Breast epithelium (tissue), 4 donors: Measurements from ENCODE around the gene DHX32. TPM values are rescaled to one million over a fixed set of nuclear protein-coding genes. Genes with fewer than 3 reads are reported as not detected.

ENCODE experiments used
- DNase-seq, 2 donors: peaks; one replicate each; pipeline ENCODE4 v3.0.0-alpha.2; 2019; ENCODE audit warnings: low spot score in 2 of 2
- H3K27ac ChIP-seq, 2 donors: fragments of 200-600 bp; sonication (generic) in 1 of 2; one replicate each; pipeline ENCODE4 v1.5.1; 2016 to 2019; ENCODE audit warnings: mild to moderate bottlenecking in 1 of 2
- H3K27me3 ChIP-seq, 2 donors: fragments of 200-600 bp; sonication (generic) in 1 of 2; one replicate each; pipeline versions ENCODE4 v1.5.1 to v1.6.0; 2017 to 2019; ENCODE audit warnings: control low read depth in 1 of 2, mild to moderate bottlenecking in 1 of 2
- H3K36me3 ChIP-seq: fragments of 200-600 bp; one replicate; pipeline ENCODE4 v1.5.1; 2019
- H3K4me1 ChIP-seq, 2 donors: fragments of 200-600 bp; sonication (generic); one replicate each; pipeline ENCODE4 v1.5.1; 2016 to 2019; ENCODE audit warnings: control low read depth in 1 of 2
- H3K4me3 ChIP-seq, 3 donors: fragments of 200-600 bp; sonication (generic); 1 replicate in 2 of 3; 2 replicates in 1 of 3; pipeline ENCODE4 v1.5.1; 2016 to 2019; ENCODE audit warnings: mild to moderate bottlenecking in 3 of 3, moderate library complexity in 2 of 3
- H3K9me3 ChIP-seq, 2 donors: fragments of 200-600 bp; sonication (generic) in 1 of 2; one replicate each; pipeline ENCODE4 v1.5.1; 2016 to 2019; ENCODE audit warnings: control low read depth in 1 of 2
- POLR2A ChIP-seq: fragments of 450-650 bp; IDR thresholded peaks from one replicate; pipeline ENCODE4 v1.6.1; 2016; ENCODE audit warnings: antibody characterized with exemption, mild to moderate bottlenecking, moderate library complexity
- POLR2AphosphoS5 ChIP-seq, 3 donors: sonication (generic); formaldehyde crosslinking; IDR thresholded peaks; one replicate each; pipeline ENCODE4 v1.6.1; 2017; ENCODE audit warnings: antibody characterized with exemption in 3 of 3
- intact Hi-C: fragments of 100-400 bp; cut with DNase I; formaldehyde crosslinking; loops from one replicate; pipeline ENCODE4 v1.15.1; 2023; ENCODE audit warnings: low total_unique reads
- total RNA-seq, 3 donors: library from RNA; depleted of rRNA; stranded (reverse); fragments of >200 nt; gene quantifications; one replicate each; pipeline ENCODE4 v1.1.0, GENCODE V29; 2016
- TF ChIP-seq, protein P1 (sequence below), 3 donors: fragments of 450-650 bp; IDR thresholded peaks; one replicate each; pipeline ENCODE4 v1.5.1; 2016 to 2017; ENCODE audit warnings: antibody characterized with exemption in 3 of 3, mild to moderate bottlenecking in 3 of 3, moderate library complexity in 3 of 3

DHX32 gene
- total RNA-seq, 3 donors from 2014 or later, result 18.1 to 54.6 (median 42.0) TPM

- TF ChIP-seq, protein P1, sequence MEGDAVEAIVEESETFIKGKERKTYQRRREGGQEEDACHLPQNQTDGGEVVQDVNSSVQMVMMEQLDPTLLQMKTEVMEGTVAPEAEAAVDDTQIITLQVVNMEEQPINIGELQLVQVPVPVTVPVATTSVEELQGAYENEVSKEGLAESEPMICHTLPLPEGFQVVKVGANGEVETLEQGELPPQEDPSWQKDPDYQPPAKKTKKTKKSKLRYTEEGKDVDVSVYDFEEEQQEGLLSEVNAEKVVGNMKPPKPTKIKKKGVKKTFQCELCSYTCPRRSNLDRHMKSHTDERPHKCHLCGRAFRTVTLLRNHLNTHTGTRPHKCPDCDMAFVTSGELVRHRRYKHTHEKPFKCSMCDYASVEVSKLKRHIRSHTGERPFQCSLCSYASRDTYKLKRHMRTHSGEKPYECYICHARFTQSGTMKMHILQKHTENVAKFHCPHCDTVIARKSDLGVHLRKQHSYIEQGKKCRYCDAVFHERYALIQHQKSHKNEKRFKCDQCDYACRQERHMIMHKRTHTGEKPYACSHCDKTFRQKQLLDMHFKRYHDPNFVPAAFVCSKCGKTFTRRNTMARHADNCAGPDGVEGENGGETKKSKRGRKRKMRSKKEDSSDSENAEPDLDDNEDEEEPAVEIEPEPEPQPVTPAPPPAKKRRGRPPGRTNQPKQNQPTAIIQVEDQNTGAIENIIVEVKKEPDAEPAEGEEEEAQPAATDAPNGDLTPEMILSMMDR (IDR thresholded peaks at IDR 0.05), result no peak
- TF ChIP-seq POLR2A (no peak), POLR2AphosphoS5 (IDR thresholded peaks at IDR 0.05) (no peak)
- Histone ChIP-seq H3K27ac (no peak overlapping the region), H3K36me3 (no peaks in the 10 kb centered on the region), H3K4me3 (no peak overlapping the region), H3K27me3 (no peaks in the 10 kb centered on the region), H3K9me3 (no peaks in the 10 kb centered on the region), H3K4me1 (no peaks in the 10 kb centered on the region)
- intact Hi-C loops, result no loop called here
- no peak for DNase-seq
Measured at GRCh38 chr10:125882596-125882995, 1.5 kb upstream of the DHX32 start.

DNA sequence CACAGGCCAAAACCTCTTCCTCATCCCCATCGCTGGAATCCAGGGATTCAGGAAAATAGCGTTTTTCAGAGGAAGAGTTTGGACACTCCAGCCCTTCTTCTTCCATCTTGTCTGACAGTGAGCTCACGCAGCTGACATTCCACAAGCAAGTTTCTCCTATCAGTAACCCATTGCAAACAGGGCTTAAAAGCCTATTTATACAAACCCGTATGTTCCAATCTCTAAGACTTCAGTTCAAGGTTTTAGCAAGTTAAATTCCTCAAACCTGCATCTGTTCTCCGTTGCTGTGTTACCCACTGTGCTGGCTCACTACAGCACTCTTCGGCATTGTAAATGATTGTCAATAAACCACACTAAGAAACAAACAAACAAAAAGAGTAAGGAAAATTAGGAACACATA, 373 bp downstream of the DHX32 start:
- Histone ChIP-seq H3K27ac (no peak overlapping the region), H3K36me3 (no peaks in the 10 kb centered on the region), H3K4me3 (no peak overlapping the region), H3K9me3 (peaks cover 0 to 6% of the 10 kb centered on the region in 2 donors), H3K4me1 (no peaks in the 10 kb centered on the region), H3K27me3 (no peaks in the 10 kb centered on the region)
- TF ChIP-seq, protein P1 (IDR thresholded peaks at IDR 0.05), result no peak
- TF ChIP-seq POLR2A (no peak), POLR2AphosphoS5 (IDR thresholded peaks at IDR 0.05) (no peak)
- no peak for DNase-seq
- intact Hi-C loops, result no loop called here

- Histone ChIP-seq H3K4me3 (no peak overlapping the region), H3K27ac (no peak overlapping the region), H3K27me3 (no peaks in the 10 kb centered on the region), H3K36me3 (no peaks in the 10 kb centered on the region), H3K4me1 (no peaks in the 10 kb centered on the region), H3K9me3 (peaks cover 0 to 6% of the 10 kb centered on the region in 2 donors)
- intact Hi-C loops, result no loop called here
- no peak for TF ChIP-seq POLR2AphosphoS5 (IDR thresholded peaks at IDR 0.05)
- DNase-seq, result no peak
Measured at GRCh38 chr10:125878957-125879835, 1.9 kb downstream of the DHX32 start.

DNA sequence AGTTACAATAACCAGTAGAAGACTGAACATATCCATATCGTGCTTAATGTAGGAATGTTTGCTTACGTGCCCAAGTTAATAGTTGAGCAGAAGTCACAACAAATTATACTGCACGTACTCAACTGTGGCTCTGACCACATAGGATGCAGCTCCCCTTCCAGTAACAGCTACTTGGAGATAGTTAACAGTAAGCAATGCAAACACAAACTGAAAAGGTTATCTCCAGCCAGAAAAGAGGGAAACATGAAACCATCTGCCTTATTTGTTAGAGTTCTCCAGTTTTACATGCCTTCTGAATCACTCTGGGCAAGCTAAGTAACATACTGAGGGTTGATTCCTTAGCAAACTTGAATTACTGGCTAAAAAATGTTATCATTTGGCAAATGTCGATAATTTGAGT, 9.8 kb downstream of the DHX32 start:
- intact Hi-C loops, result loop anchor here (2.0 kb wide), 1 partner anchor 29 kb away; no protein-coding TSS in a partner anchor
- Histone ChIP-seq H3K4me3 (no peak overlapping the region), H3K4me1 (no peaks in the 10 kb centered on the region), H3K36me3 (no peaks in the 10 kb centered on the region), H3K9me3 (peaks cover 0 to 6% of the 10 kb centered on the region in 2 donors), H3K27ac (no peak overlapping the region), H3K27me3 (no peaks in the 10 kb centered on the region)
- no peak for TF ChIP-seq POLR2A
- no peak for TF ChIP-seq POLR2AphosphoS5 (IDR thresholded peaks at IDR 0.05)
- TF ChIP-seq, protein P1 (IDR thresholded peaks at IDR 0.05), result no peak
- no peak for DNase-seq

- intact Hi-C loops, result no loop called here
Measured at GRCh38 chr10:125868372-125868975, 12.6 kb downstream of the DHX32 start.

More at GRCh38 chr10:125868372-125868975, 12.6 kb downstream of the DHX32 start:
- H3K9me3 ChIP-seq, result no peaks in the 10 kb centered on the region
- no peak for DNase-seq
- no peaks in the 10 kb centered on the region for H3K36me3 ChIP-seq
- H3K27me3 ChIP-seq, result no peaks in the 10 kb centered on the region
- H3K4me3 ChIP-seq, result no peak overlapping the region
- no peak for TF ChIP-seq POLR2A
- TF ChIP-seq POLR2AphosphoS5 (IDR thresholded peaks at IDR 0.05), result no peak
- TF ChIP-seq, protein P1 (IDR thresholded peaks at IDR 0.05), result peak; percentile 71 to 79 (median 78)
- H3K4me1 ChIP-seq, result no peaks in the 10 kb centered on the region
- H3K27ac ChIP-seq, result no peak overlapping the region
